ENCODE data around the gene LTBP1.

LTBP1 gene

GRCh38 chr2:33321876-33322483 is 375.2 kb downstream of the LTBP1 start:
- DNase-seq: no peak

- DNase-seq: no peak
These were observed 375.9 kb downstream of the LTBP1 start for GRCh38 chr2:33322612-33323011.

- no peak for DNase-seq
These were observed 377.2 kb downstream of the LTBP1 start for GRCh38 chr2:33323957-33324356.

- no peak for DNase-seq
These were observed 379.3 kb downstream of the LTBP1 start for GRCh38 chr2:33326100-33326499.

- no peak for DNase-seq
These were observed 386.7 kb downstream of the LTBP1 start for GRCh38 chr2:33333433-33333832.

- DNase-seq: no peak
These were observed 387.3 kb downstream of the LTBP1 start for GRCh38 chr2:33334083-33334482.

GRCh38 chr2:33335516-33335915 is 388.8 kb downstream of the LTBP1 start:
- DNase-seq: no peak

- no peak for DNase-seq
These were observed 389.4 kb downstream of the LTBP1 start for GRCh38 chr2:33336036-33336625.

- DNase-seq: no peak
These were observed 390.7 kb downstream of the LTBP1 start for GRCh38 chr2:33337385-33337960.

GRCh38 chr2:33337981-33338380 is 391.2 kb downstream of the LTBP1 start:
- DNase-seq: no peak

GRCh38 chr2:33339269-33339668 is 392.5 kb downstream of the LTBP1 start:
- DNase-seq: no peak

GRCh38 chr2:33340280-33340679 is 393.5 kb downstream of the LTBP1 start:
- DNase-seq: no peak

- DNase-seq: no peak
These were observed 395.4 kb downstream of the LTBP1 start for GRCh38 chr2:33342171-33342570.

GRCh38 chr2:33342705-33343104 is 396.0 kb downstream of the LTBP1 start:
- no peak for DNase-seq

GRCh38 chr2:33343387-33343895 is 396.7 kb downstream of the LTBP1 start:
- no peak for DNase-seq

GRCh38 chr2:33344230-33344629 is 397.5 kb downstream of the LTBP1 start:
- no peak for DNase-seq

GRCh38 chr2:33347856-33348255 is 401.1 kb downstream of the LTBP1 start:
- DNase-seq: no peak

- no peak for DNase-seq
These were observed 403.9 kb downstream of the LTBP1 start for GRCh38 chr2:33350632-33351031.

GRCh38 chr2:33351781-33352180 is 405.0 kb downstream of the LTBP1 start:
- DNase-seq: no peak

- DNase-seq: no peak
These were observed 408.2 kb downstream of the LTBP1 start for GRCh38 chr2:33354981-33355380.

GRCh38 chr2:33358878-33359277 is 412.1 kb downstream of the LTBP1 start:
- no peak for DNase-seq

- no peak for DNase-seq
These were observed 416.9 kb downstream of the LTBP1 start for GRCh38 chr2:33363325-33364298.

GRCh38 chr2:33365264-33365970 is 418.7 kb downstream of the LTBP1 start:
- no peak for DNase-seq
